ENCODE results near the gene WIPF1.

WIPF1 gene

GRCh38 chr2:174597345-174598047, at the start of gene WIPF1:
TSS of gene WIPF1 (minus strand) at chr2:174597804. CDS start at chr2:174585573, 12,231 bp downstream.
- H3K4me3 ChIP-seq (ENCODE audit: low read length): peak within 1 kb of the TSS; percentile 81
- peaks cover 52% of the 10 kb centered on the region for H3F3A ChIP-seq (ENCODE audit: control insufficient read depth, insufficient read depth)
- H3K9me3 ChIP-seq (ENCODE audit: control insufficient read depth, insufficient read depth, low read length): peaks cover 6% of the 10 kb centered on the region; the same call in 1 of the 2 replicates
- no peaks in the 10 kb centered on the region for H3K27me3 ChIP-seq (ENCODE audit: control insufficient read depth, low read length)
- H3K4me1 ChIP-seq (ENCODE audit: control insufficient read depth, low read length): peaks cover 62% of the 10 kb centered on the region
- H3K36me3 ChIP-seq (ENCODE audit: control insufficient read depth, low read length): peaks cover 50% of the 10 kb centered on the region
- peak within 1 kb of the TSS; percentile 67 for H3K4me2 ChIP-seq (ENCODE audit: low read length)
- TF ChIP-seq, protein P1, sequence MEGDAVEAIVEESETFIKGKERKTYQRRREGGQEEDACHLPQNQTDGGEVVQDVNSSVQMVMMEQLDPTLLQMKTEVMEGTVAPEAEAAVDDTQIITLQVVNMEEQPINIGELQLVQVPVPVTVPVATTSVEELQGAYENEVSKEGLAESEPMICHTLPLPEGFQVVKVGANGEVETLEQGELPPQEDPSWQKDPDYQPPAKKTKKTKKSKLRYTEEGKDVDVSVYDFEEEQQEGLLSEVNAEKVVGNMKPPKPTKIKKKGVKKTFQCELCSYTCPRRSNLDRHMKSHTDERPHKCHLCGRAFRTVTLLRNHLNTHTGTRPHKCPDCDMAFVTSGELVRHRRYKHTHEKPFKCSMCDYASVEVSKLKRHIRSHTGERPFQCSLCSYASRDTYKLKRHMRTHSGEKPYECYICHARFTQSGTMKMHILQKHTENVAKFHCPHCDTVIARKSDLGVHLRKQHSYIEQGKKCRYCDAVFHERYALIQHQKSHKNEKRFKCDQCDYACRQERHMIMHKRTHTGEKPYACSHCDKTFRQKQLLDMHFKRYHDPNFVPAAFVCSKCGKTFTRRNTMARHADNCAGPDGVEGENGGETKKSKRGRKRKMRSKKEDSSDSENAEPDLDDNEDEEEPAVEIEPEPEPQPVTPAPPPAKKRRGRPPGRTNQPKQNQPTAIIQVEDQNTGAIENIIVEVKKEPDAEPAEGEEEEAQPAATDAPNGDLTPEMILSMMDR (IDR thresholded peaks at IDR 0.05; ENCODE audit: low read depth, low read length, poor library complexity, severe bottlenecking): no peak
- no peaks in the 10 kb centered on the region for H3K9me2 ChIP-seq (replicated peaks; ENCODE audit: control insufficient read depth, low read length)
- no peaks in the 10 kb centered on the region for H4K20me1 ChIP-seq (ENCODE audit: control insufficient read depth, insufficient read depth, low read depth, low read length)
- H3K27ac ChIP-seq (ENCODE audit: low read depth, low read length): peak within 1 kb of the TSS; percentile 96
- peaks cover 74% of the 10 kb centered on the region for H3K79me2 ChIP-seq (ENCODE audit: control insufficient read depth, low read length)

GRCh38 chr2:174645296-174645695, 47.7 kb upstream of the WIPF1 start:
- Histone ChIP-seq H3K4me3 (ENCODE audit: low read length) (no peak overlapping the region), H3K4me1 (ENCODE audit: control insufficient read depth, low read length) (no peaks in the 10 kb centered on the region), H3K27me3 (ENCODE audit: control insufficient read depth, low read length) (no peaks in the 10 kb centered on the region), H3F3A (ENCODE audit: control insufficient read depth, insufficient read depth) (no peaks in the 10 kb centered on the region), H3K27ac (ENCODE audit: low read depth, low read length) (no peak overlapping the region), H3K9me3 (ENCODE audit: control insufficient read depth, insufficient read depth, low read length) (no peaks in the 10 kb centered on the region), H3K4me2 (ENCODE audit: low read length) (no peak overlapping the region), H3K9me2 (replicated peaks; ENCODE audit: control insufficient read depth, low read length) (no peaks in the 10 kb centered on the region), H4K20me1 (ENCODE audit: control insufficient read depth, insufficient read depth, low read depth, low read length) (no peaks in the 10 kb centered on the region), H3K36me3 (ENCODE audit: control insufficient read depth, low read length) (no peaks in the 10 kb centered on the region), H3K79me2 (ENCODE audit: control insufficient read depth, low read length) (no peaks in the 10 kb centered on the region)
- TF ChIP-seq EZH2phosphoT487 (IDR thresholded peaks at IDR 0.05; ENCODE audit: borderline replicate concordance, low read length): no peak
- TF ChIP-seq, protein P1 (IDR thresholded peaks at IDR 0.05; ENCODE audit: low read depth, low read length, poor library complexity, severe bottlenecking): no peak

DNA sequence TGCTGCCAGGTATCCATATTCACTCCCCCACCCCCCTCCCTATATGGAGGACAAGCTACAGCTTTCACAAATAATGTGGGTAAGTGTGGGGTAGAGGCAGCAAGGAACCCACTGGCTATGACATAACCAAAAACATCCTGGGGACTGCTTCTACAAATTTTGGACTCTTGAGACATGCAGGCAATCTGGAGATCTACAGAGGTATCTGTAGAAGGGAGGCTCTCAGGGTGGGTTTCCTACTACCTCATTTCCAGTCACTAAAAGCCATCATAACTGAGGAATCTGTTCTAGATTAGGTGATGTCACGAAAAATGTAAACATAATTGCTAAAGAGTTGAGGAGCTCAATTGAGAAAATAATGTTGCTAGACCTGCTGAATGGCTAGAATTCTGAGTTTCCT, 46.8 kb upstream of the WIPF1 start:
- no peaks in the 10 kb centered on the region for H3K9me2 ChIP-seq (replicated peaks; ENCODE audit: control insufficient read depth, low read length)
- H3K4me1 ChIP-seq (ENCODE audit: control insufficient read depth, low read length): no peaks in the 10 kb centered on the region
- H4K20me1 ChIP-seq (ENCODE audit: control insufficient read depth, insufficient read depth, low read depth, low read length): no peaks in the 10 kb centered on the region
- H3K27ac ChIP-seq (ENCODE audit: low read depth, low read length): no peak overlapping the region
- H3K4me3 ChIP-seq (ENCODE audit: low read length): no peak overlapping the region
- H3K4me2 ChIP-seq (ENCODE audit: low read length): no peak overlapping the region
- no peaks in the 10 kb centered on the region for H3F3A ChIP-seq (ENCODE audit: control insufficient read depth, insufficient read depth)
- no peaks in the 10 kb centered on the region for H3K36me3 ChIP-seq (ENCODE audit: control insufficient read depth, low read length)
- no peaks in the 10 kb centered on the region for H3K27me3 ChIP-seq (ENCODE audit: control insufficient read depth, low read length)
- no peaks in the 10 kb centered on the region for H3K9me3 ChIP-seq (ENCODE audit: control insufficient read depth, insufficient read depth, low read length)
- TF ChIP-seq, protein P1 (IDR thresholded peaks at IDR 0.05; ENCODE audit: low read depth, low read length, poor library complexity, severe bottlenecking): no peak
- TF ChIP-seq EZH2phosphoT487 (IDR thresholded peaks at IDR 0.05; ENCODE audit: borderline replicate concordance, low read length): no peak
- H3K79me2 ChIP-seq (ENCODE audit: control insufficient read depth, low read length): no peaks in the 10 kb centered on the region
